Epithelial cell of proximal tubule (primary cell): ENCODE results near the gene GLYATL3. TPM values are rescaled to one million over a fixed set of nuclear protein-coding genes. Genes with fewer than 3 reads are reported as not detected.

ENCODE experiments used
- DNase-seq: peaks from one replicate; pipeline ENCODE4 v3.0.0-alpha.2; 2011; ENCODE audit warnings: low read depth
- H3K4me3 ChIP-seq: 2 replicates; pipeline ENCODE4 v1.5.1; 2011; ENCODE audit warnings: low read depth, mild to moderate bottlenecking, low read length
- CTCF ChIP-seq: conservative IDR thresholded peaks from 2 replicates; pipeline ENCODE4 v1.5.1; 2012; ENCODE audit warnings: low read depth, mild to moderate bottlenecking, low read length
- total RNA-seq: library from RNA; depleted of rRNA; stranded (reverse); fragments of >200 nt; gene quantifications from 2 replicates; pipeline ENCODE4 v1.2.3, GENCODE V29; 2015

The GLYATL3 gene
- total RNA-seq, 1 donor from 2014 or later = not detected

- DNase-seq = no peak
- no peak for TF ChIP-seq CTCF
- no peak overlapping the region for H3K4me3 ChIP-seq
These were observed 36.1 kb downstream of the GLYATL3 start for GRCh38 chr6:49535795-49536194.

- TF ChIP-seq CTCF = no peak
- H3K4me3 ChIP-seq = no peak overlapping the region
- DNase-seq = no peak
These were observed 39.4 kb downstream of the GLYATL3 start for GRCh38 chr6:49539102-49539501.

GRCh38 chr6:49540614-49541013 lies 40.9 kb downstream of the GLYATL3 start:
- no peak for TF ChIP-seq CTCF
- no peak overlapping the region for H3K4me3 ChIP-seq
- no peak for DNase-seq

GRCh38 chr6:49541210-49541724 lies 41.5 kb downstream of the GLYATL3 start:
- H3K4me3 ChIP-seq = no peak overlapping the region
- TF ChIP-seq CTCF = no peak
- peak; percentile 79 for DNase-seq

GRCh38 chr6:49541936-49542335 lies 42.2 kb downstream of the GLYATL3 start:
- H3K4me3 ChIP-seq = no peak overlapping the region
- no peak for TF ChIP-seq CTCF
- no peak for DNase-seq

- no peak for TF ChIP-seq CTCF
- no peak overlapping the region for H3K4me3 ChIP-seq
- DNase-seq = no peak
These were observed 43.5 kb downstream of the GLYATL3 start for GRCh38 chr6:49543087-49543858.

- TF ChIP-seq CTCF = no peak
- no peak overlapping the region for H3K4me3 ChIP-seq
- no peak for DNase-seq
These were observed 46.6 kb downstream of the GLYATL3 start for GRCh38 chr6:49546331-49546730.
